ENCODE measurements around the gene ATP6AP1.
A peak's percentile ranks its signal among the peaks of the same experiment; 100 is the strongest.

Gene ATP6AP1

DNA sequence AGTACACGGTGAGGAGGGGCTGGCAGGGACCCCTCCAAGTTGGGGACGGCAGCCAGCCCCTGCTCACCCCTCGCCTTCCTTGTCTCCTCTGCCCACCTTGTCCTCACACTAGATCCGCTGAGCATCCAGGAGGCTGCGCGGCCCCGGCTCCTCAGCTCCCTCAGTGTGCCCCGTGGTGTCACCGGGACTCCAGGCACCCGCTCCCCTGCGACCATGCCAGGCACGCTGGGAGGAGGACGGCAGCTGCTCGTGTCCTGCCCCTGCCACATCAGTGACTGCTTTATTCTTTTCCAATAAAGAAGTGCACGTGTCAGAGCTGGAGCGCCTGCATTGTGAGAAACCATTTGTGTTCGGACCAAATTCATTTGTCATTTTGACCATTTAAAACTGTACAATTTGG, 21.8 kb downstream of the ATP6AP1 start:
- no peak for DNase-seq

DNA sequence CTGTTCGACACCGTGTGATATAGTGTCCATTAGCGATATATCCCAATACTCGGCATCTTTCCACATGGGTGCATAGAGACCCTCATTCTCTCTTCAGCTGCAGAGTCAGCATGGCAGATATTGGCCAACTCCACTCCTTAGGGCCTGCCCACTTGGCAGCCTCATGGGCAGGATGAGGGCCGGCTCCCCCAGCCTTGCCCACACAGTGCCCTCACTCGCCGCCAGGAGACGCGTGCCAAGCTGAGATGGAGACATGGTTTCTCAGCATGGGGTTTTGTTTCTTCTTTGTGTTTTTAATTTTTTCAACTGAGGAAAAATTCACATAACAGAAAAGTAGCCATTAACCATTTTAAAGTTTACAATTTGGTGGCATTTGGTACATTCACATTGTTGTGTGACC, 24.3 kb downstream of the ATP6AP1 start:
- no peak for DNase-seq

GRCh38 chrX:154457491-154458115, 29.1 kb downstream of the ATP6AP1 start:
- peak; percentile 72 for DNase-seq

- DNase-seq = peak; percentile 52
Observed at GRCh38 chrX:154458116-154458953, 29.9 kb downstream of the ATP6AP1 start, which contains the start of gene PLXNA3. Gene PLXNA3, plus strand, starts transcription at chrX:154458281. Its CDS starts 1,903 bp downstream, at chrX:154460184.

- peak; percentile 53 for DNase-seq
Observed at GRCh38 chrX:154458954-154459778, 30.7 kb downstream of the ATP6AP1 start.

- no peak for DNase-seq
Observed at GRCh38 chrX:154459832-154460231, 31.4 kb downstream of the ATP6AP1 start.

DNA sequence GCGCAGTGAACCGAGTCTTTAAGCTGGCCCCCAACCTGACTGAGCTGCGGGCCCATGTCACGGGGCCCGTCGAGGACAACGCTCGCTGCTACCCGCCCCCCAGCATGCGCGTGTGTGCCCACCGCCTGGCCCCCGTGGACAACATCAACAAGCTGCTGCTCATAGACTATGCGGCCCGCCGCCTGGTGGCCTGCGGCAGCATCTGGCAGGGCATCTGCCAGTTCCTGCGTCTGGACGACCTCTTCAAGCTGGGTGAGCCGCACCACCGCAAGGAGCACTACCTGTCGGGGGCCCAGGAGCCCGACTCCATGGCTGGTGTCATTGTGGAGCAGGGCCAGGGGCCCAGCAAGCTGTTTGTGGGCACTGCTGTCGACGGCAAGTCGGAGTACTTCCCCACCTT, 31.8 kb downstream of the ATP6AP1 start:
- DNase-seq = no peak

DNA sequence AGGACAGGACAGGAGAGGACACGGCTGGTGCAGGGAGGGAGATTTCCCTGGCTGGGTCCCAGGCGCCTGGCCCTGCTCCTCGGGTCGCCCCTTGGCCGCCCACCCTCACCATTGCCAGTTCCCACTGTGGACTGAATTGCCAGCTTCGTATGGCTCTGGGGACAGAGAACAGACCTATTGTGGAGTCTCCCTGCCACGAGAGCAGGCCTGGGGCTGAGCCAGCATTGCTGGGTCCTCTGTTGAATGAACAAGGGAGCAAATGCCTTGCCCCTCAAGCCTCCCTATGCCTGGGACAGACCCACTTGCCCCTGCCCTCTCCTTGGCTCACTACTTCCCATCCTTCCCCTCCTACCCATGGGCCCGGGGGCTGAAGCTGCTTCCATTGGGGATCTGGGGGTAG, 33.9 kb downstream of the ATP6AP1 start:
- no peak for DNase-seq

- no peak for DNase-seq
Observed at GRCh38 chrX:154463611-154464220, 35.2 kb downstream of the ATP6AP1 start.

GRCh38 chrX:154464806-154465365, 36.4 kb downstream of the ATP6AP1 start:
- DNase-seq = no peak

- DNase-seq = no peak
Observed at GRCh38 chrX:154465601-154466000, 37.1 kb downstream of the ATP6AP1 start.

DNA sequence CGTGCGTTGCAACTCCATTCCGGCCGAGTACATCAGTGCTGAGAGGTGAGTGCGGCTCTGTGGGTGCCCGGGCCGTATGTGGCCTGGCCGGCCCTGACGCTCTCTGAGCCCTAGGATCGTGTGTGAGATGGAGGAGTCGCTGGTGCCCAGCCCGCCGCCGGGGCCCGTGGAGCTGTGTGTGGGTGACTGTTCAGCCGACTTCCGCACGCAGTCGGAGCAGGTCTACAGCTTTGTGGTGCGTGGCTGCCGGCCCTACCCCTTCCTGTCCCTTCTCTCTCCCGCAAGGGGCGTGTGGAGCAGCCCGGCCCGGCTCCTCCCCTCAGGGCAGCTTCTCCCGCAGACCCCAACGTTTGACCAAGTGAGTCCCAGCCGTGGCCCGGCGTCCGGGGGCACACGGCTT, 37.6 kb downstream of the ATP6AP1 start:
- no peak for DNase-seq

DNA sequence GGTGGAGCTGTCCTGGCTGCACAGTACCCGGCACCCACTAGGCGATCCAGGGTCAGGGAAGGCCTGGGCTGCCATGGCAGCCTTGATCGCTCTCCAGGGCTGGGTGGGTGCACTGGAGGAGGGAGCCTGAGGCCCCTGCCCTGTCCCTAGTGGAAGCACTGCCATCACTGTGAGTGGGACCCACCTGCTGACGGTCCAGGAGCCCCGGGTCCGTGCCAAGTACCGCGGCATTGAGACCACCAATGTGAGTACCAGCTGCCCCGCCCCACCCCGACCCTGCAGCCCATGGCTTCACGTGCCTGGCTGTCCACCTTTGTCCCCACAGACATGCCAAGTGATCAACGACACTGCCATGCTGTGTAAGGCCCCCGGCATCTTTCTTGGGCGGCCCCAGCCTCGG, 38.4 kb downstream of the ATP6AP1 start:
- DNase-seq = no peak

GRCh38 chrX:154467556-154467955, 39.1 kb downstream of the ATP6AP1 start:
- no peak for DNase-seq

- DNase-seq = no peak
Observed at GRCh38 chrX:154468217-154468616, 39.7 kb downstream of the ATP6AP1 start.

DNA sequence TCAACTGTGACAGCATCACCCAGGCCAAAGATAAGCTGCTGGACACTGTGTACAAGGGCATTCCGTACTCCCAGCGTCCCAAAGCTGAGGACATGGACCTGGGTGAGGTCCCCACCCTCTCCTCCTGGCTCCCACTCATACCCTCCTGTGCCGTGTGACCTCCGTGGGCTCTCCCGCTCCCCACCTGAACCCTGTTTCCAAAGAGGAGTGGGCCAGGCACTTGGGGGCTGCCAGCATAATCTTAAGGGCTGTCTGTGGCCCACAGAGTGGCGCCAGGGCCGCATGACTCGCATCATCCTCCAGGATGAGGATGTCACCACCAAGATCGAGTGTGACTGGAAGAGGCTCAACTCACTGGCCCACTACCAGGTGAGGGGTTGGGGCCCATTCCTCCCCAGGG, 40.6 kb downstream of the ATP6AP1 start:
- no peak for DNase-seq

DNA sequence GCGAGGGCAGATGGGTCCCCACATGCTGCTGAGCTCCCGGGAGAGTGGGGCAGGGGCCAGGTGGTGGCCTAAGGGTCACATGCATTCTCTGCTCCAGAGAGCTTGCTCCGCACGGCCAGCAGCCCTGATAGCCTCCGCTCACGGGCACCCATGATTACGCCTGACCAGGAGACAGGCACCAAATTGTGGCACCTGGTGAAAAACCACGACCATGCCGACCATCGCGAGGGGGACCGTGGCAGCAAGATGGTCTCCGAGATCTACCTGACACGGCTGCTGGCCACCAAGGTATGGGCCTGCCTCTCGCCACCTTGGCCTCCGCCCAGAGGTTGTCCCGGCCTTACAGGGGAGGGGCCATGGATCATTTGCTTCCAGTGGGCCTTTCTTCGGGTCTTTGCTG, 41.4 kb downstream of the ATP6AP1 start:
- no peak for DNase-seq

DNA sequence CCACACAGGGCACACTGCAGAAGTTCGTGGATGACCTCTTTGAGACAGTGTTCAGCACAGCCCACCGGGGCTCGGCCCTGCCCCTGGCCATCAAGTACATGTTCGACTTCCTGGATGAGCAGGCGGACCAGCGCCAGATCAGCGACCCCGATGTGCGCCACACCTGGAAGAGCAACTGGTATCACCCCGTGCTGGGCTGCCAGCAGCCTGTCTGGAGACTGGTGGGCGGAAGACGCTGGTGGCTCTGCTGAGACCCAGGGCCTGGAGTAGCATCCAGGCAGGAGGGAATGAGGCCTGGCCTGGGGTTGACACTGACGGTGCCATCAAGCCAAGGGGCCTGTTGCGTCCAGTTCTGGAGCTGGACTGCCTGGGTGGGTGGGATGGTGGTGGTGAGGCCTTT, 42.0 kb downstream of the ATP6AP1 start:
- DNase-seq = no peak

DNA sequence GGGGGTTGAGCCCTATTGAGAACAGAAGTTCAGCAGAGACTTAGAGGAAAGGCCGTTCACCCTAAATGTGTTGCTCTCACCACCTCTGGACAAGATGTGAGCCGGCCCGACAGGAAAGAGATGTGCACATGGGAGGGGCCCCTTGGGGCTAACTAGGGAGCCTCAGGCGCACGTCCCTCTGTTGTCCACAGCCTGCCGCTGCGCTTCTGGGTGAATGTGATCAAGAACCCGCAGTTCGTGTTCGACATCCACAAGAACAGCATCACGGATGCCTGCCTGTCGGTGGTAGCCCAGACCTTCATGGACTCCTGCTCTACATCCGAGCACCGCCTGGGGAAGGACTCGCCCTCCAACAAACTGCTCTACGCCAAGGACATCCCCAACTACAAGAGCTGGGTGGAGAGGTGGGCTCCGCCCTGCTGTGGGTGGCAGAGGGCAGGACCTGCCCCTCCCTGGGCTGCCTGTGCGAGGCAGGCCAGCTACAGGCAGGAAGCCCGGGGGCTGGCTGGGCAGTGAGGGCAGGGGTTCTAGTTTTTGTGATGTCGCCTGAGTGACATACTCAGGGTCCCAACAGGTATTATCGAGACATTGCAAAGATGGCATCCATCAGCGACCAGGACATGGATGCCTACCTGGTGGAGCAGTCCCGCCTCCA, 42.6 kb downstream of the ATP6AP1 start:
- DNase-seq = no peak

GRCh38 chrX:154471839-154472684, 43.6 kb downstream of the ATP6AP1 start:
- no peak for DNase-seq

Measured in NCI-H1105 treated with DMSO at 0.1 percent for 48 hours (cell line).